HEK293 (cell line): ENCODE measurements around the gene SALL1.

Source experiments
- BCL11A ChIP-seq: fragments of 450-650 bp; formaldehyde crosslinking; IDR thresholded peaks from 2 replicates; pipeline ENCODE4 v1.5.1; 2016; ENCODE audit warnings: low read depth, missing biosample characterization, missing genetic modification characterization
- PRDM1 ChIP-seq: fragments of 450-650 bp; formaldehyde crosslinking; IDR thresholded peaks from 2 replicates; pipeline ENCODE4; 2016; ENCODE audit warnings: missing biosample characterization, missing genetic modification characterization
- ZNF2 ChIP-seq: fragments of 450-650 bp; formaldehyde crosslinking; IDR thresholded peaks from 2 replicates; pipeline ENCODE4 v1.5.1; 2016; ENCODE audit warnings: missing biosample characterization, missing genetic modification characterization
- ZNF24 ChIP-seq: fragments of 450-650 bp; formaldehyde crosslinking; IDR thresholded peaks from 2 replicates; pipeline ENCODE4 v1.5.1; 2016; ENCODE audit warnings: missing biosample characterization, missing genetic modification characterization
- ZNF292 ChIP-seq: fragments of 450-650 bp; formaldehyde crosslinking; IDR thresholded peaks from 2 replicates; pipeline ENCODE4 v1.5.1; 2016; ENCODE audit warnings: low read depth, missing biosample characterization, missing genetic modification characterization, borderline replicate concordance
- ZNF560 ChIP-seq: fragments of 450-650 bp; formaldehyde crosslinking; IDR thresholded peaks from 2 replicates; pipeline ENCODE4 v1.5.1; 2017; ENCODE audit warnings: missing biosample characterization, missing genetic modification characterization, borderline replicate concordance
- ZNF785 ChIP-seq: fragments of 450-650 bp; formaldehyde crosslinking; IDR thresholded peaks from 2 replicates; pipeline ENCODE4 v1.5.1; 2016; ENCODE audit warnings: missing biosample characterization, missing genetic modification characterization
- TF ChIP-seq, protein P1 (sequence below): fragments of 450-650 bp; formaldehyde crosslinking; conservative IDR thresholded peaks from 2 replicates; pipeline ENCODE4 v1.5.1; 2016; ENCODE audit warnings: low read depth, missing biosample characterization, missing genetic modification characterization
- TF ChIP-seq, protein P2 (sequence below): fragments of 450-650 bp; formaldehyde crosslinking; IDR thresholded peaks from 2 replicates; pipeline ENCODE4 v1.5.1; 2016; ENCODE audit warnings: missing biosample characterization, missing genetic modification characterization, low read depth
- TF ChIP-seq, protein P3 (sequence below): fragments of 450-650 bp; formaldehyde crosslinking; IDR thresholded peaks from 2 replicates; pipeline ENCODE4 v1.5.1; 2016; ENCODE audit warnings: missing biosample characterization, missing genetic modification characterization
- TF ChIP-seq, protein P4 (sequence below): fragments of 450-650 bp; formaldehyde crosslinking; IDR thresholded peaks from 2 replicates; pipeline ENCODE4 v1.5.1; 2017; ENCODE audit warnings: missing biosample characterization, missing genetic modification characterization
- TF ChIP-seq, protein P5 (sequence below): fragments of 450-650 bp; formaldehyde crosslinking; IDR thresholded peaks from 2 replicates; pipeline ENCODE4 v1.5.1; 2016; ENCODE audit warnings: missing biosample characterization, missing genetic modification characterization

DNA sequence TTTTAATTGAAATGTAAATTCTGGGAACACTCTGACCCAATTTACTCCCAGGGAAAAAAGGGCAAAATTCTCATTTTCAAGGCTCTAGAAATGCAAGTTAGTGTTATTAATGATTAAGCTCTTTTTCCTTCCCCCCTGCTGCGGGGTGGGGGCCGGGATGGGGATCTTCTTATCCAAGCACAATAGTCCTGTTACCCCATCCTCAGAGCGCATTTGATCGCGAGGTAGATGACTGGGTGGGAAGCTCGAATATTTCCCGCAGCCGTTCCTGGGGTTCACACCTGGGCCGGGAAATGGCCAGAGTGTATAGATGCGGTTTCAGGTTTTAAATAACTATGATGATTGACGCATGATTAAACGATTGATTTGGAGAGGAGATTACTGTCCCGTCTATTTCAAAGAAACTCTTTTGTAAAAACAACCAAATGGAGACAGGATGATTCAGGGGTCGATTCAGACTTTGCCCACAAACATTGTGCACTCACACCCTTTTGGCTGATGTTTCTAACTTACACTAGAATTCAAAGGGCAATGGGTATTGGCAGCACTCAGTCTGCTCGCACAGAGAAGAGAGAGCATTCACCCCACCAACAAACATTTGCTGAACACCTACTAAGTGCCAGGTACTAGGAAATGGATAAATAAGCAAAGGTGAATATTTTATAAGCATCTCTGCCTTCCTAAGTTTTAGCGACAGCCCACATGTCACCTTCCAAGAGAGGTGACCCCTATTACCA, 55.0 kb downstream of the SALL1 start:
- TF ChIP-seq, protein P1, sequence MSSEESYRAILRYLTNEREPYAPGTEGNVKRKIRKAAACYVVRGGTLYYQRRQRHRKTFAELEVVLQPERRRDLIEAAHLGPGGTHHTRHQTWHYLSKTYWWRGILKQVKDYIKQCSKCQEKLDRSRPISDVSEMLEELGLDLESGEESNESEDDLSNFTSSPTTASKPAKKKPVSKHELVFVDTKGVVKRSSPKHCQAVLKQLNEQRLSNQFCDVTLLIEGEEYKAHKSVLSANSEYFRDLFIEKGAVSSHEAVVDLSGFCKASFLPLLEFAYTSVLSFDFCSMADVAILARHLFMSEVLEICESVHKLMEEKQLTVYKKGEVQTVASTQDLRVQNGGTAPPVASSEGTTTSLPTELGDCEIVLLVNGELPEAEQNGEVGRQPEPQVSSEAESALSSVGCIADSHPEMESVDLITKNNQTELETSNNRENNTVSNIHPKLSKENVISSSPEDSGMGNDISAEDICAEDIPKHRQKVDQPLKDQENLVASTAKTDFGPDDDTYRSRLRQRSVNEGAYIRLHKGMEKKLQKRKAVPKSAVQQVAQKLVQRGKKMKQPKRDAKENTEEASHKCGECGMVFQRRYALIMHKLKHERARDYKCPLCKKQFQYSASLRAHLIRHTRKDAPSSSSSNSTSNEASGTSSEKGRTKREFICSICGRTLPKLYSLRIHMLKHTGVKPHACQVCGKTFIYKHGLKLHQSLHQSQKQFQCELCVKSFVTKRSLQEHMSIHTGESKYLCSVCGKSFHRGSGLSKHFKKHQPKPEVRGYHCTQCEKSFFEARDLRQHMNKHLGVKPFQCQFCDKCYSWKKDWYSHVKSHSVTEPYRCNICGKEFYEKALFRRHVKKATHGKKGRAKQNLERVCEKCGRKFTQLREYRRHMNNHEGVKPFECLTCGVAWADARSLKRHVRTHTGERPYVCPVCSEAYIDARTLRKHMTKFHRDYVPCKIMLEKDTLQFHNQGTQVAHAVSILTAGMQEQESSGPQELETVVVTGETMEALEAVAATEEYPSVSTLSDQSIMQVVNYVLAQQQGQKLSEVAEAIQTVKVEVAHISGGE (tag by site-specific recombination), result no peak
- TF ChIP-seq, protein P2, sequence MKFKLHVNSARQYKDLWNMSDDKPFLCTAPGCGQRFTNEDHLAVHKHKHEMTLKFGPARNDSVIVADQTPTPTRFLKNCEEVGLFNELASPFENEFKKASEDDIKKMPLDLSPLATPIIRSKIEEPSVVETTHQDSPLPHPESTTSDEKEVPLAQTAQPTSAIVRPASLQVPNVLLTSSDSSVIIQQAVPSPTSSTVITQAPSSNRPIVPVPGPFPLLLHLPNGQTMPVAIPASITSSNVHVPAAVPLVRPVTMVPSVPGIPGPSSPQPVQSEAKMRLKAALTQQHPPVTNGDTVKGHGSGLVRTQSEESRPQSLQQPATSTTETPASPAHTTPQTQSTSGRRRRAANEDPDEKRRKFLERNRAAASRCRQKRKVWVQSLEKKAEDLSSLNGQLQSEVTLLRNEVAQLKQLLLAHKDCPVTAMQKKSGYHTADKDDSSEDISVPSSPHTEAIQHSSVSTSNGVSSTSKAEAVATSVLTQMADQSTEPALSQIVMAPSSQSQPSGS (tag by site-specific recombination), result no peak
- TF ChIP-seq, protein P3, sequence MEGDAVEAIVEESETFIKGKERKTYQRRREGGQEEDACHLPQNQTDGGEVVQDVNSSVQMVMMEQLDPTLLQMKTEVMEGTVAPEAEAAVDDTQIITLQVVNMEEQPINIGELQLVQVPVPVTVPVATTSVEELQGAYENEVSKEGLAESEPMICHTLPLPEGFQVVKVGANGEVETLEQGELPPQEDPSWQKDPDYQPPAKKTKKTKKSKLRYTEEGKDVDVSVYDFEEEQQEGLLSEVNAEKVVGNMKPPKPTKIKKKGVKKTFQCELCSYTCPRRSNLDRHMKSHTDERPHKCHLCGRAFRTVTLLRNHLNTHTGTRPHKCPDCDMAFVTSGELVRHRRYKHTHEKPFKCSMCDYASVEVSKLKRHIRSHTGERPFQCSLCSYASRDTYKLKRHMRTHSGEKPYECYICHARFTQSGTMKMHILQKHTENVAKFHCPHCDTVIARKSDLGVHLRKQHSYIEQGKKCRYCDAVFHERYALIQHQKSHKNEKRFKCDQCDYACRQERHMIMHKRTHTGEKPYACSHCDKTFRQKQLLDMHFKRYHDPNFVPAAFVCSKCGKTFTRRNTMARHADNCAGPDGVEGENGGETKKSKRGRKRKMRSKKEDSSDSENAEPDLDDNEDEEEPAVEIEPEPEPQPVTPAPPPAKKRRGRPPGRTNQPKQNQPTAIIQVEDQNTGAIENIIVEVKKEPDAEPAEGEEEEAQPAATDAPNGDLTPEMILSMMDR (tag by site-specific recombination), result no peak
- no peak for TF ChIP-seq PRDM1 (tag by site-specific recombination)
- no peak for TF ChIP-seq ZNF2
- TF ChIP-seq ZNF785, result no peak
- no peak for TF ChIP-seq ZNF560 (tag by site-specific recombination)
- TF ChIP-seq ZNF24 (tag by site-specific recombination), result no peak
- TF ChIP-seq, protein P4, sequence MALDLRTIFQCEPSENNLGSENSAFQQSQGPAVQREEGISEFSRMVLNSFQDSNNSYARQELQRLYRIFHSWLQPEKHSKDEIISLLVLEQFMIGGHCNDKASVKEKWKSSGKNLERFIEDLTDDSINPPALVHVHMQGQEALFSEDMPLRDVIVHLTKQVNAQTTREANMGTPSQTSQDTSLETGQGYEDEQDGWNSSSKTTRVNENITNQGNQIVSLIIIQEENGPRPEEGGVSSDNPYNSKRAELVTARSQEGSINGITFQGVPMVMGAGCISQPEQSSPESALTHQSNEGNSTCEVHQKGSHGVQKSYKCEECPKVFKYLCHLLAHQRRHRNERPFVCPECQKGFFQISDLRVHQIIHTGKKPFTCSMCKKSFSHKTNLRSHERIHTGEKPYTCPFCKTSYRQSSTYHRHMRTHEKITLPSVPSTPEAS, result no peak
- no peak for TF ChIP-seq BCL11A (tag by site-specific recombination)
- no peak for TF ChIP-seq ZNF292
- TF ChIP-seq, protein P5, sequence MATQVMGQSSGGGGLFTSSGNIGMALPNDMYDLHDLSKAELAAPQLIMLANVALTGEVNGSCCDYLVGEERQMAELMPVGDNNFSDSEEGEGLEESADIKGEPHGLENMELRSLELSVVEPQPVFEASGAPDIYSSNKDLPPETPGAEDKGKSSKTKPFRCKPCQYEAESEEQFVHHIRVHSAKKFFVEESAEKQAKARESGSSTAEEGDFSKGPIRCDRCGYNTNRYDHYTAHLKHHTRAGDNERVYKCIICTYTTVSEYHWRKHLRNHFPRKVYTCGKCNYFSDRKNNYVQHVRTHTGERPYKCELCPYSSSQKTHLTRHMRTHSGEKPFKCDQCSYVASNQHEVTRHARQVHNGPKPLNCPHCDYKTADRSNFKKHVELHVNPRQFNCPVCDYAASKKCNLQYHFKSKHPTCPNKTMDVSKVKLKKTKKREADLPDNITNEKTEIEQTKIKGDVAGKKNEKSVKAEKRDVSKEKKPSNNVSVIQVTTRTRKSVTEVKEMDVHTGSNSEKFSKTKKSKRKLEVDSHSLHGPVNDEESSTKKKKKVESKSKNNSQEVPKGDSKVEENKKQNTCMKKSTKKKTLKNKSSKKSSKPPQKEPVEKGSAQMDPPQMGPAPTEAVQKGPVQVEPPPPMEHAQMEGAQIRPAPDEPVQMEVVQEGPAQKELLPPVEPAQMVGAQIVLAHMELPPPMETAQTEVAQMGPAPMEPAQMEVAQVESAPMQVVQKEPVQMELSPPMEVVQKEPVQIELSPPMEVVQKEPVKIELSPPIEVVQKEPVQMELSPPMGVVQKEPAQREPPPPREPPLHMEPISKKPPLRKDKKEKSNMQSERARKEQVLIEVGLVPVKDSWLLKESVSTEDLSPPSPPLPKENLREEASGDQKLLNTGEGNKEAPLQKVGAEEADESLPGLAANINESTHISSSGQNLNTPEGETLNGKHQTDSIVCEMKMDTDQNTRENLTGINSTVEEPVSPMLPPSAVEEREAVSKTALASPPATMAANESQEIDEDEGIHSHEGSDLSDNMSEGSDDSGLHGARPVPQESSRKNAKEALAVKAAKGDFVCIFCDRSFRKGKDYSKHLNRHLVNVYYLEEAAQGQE (tag by site-specific recombination), result no peak
